Right forelimb (tissue), 1 donor: ENCODE results near the gene CTNND2.
A peak's percentile ranks its signal among the peaks of the same experiment; 100 is the strongest.
"Not testable (repeated sequence)": the region's sequence is repeated elsewhere in the genome, so short reads cannot be mapped to it uniquely, and the experiment has no call there.

Experiments used
- DNase-seq: peaks from one replicate; pipeline ENCODE4 v3.0.0-alpha.2; 2018

Gene CTNND2

GRCh38 chr5:11429254-11429653 is 475.0 kb downstream of the CTNND2 start:
- no peak for DNase-seq

- no peak for DNase-seq
Measured at GRCh38 chr5:11427569-11427968, 476.7 kb downstream of the CTNND2 start.

- DNase-seq = no peak
Measured at GRCh38 chr5:11426442-11426841, 477.8 kb downstream of the CTNND2 start.

GRCh38 chr5:11422342-11422741 is 481.9 kb downstream of the CTNND2 start:
- no peak for DNase-seq

- no peak for DNase-seq
Measured at GRCh38 chr5:11420969-11421368, 483.3 kb downstream of the CTNND2 start.

GRCh38 chr5:11415751-11416150 is 488.5 kb downstream of the CTNND2 start:
- no peak for DNase-seq

- not testable (repeated sequence) for DNase-seq
Measured at GRCh38 chr5:11414732-11415131, 489.5 kb downstream of the CTNND2 start.

- DNase-seq = no peak
Measured at GRCh38 chr5:11411621-11412020, 492.6 kb downstream of the CTNND2 start.

- no peak for DNase-seq
Measured at GRCh38 chr5:11407556-11408145, 496.6 kb downstream of the CTNND2 start.

- no peak for DNase-seq
Measured at GRCh38 chr5:11400316-11400715, 503.9 kb downstream of the CTNND2 start.

GRCh38 chr5:11398728-11399127 is 505.5 kb downstream of the CTNND2 start:
- no peak for DNase-seq

- DNase-seq = no peak
Measured at GRCh38 chr5:11397549-11397948, 506.7 kb downstream of the CTNND2 start.

- DNase-seq = no peak
Measured at GRCh38 chr5:11396917-11397316, 507.3 kb downstream of the CTNND2 start.

GRCh38 chr5:11394933-11395332 is 509.3 kb downstream of the CTNND2 start:
- no peak for DNase-seq

- no peak for DNase-seq
Measured at GRCh38 chr5:11390291-11390767, 513.9 kb downstream of the CTNND2 start.

GRCh38 chr5:11387382-11387781 is 516.9 kb downstream of the CTNND2 start:
- no peak for DNase-seq

- DNase-seq = no peak
Measured at GRCh38 chr5:11386398-11386797, 517.8 kb downstream of the CTNND2 start.

GRCh38 chr5:11385901-11386293 is 518.3 kb downstream of the CTNND2 start:
- no peak for DNase-seq

GRCh38 chr5:11385251-11385900 is 518.9 kb downstream of the CTNND2 start:
- no peak for DNase-seq

GRCh38 chr5:11384441-11385250 is 519.6 kb downstream of the CTNND2 start:
- peak; percentile 48 for DNase-seq

- no peak for DNase-seq
Measured at GRCh38 chr5:11383506-11384095, 520.6 kb downstream of the CTNND2 start.

GRCh38 chr5:11378461-11378860 is 525.8 kb downstream of the CTNND2 start:
- no peak for DNase-seq

- no peak for DNase-seq
Measured at GRCh38 chr5:11377896-11378295, 526.4 kb downstream of the CTNND2 start.

GRCh38 chr5:11372191-11372590 is 532.1 kb downstream of the CTNND2 start:
- no peak for DNase-seq
